ENCODE measurements around the gene TCEANC2.

The TCEANC2 gene

DNA sequence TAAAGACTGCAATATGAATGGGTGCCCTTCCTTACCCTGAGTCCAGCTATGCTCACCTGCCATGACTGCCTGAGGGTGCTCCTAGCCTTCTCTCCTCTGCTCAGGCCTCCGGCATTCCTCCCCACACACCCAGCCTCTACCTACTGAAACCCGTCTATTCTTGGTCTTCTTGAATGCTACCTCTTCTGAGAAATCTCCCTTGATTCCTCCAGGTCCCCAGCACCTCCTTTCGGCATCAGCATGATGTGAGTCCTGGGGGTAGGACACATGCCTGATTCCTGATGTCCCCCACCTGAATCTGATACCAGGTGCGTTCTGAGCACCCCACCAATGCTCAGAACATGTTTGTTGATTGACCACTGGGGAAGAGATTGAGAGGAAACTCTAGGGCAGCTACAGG is 44.0 kb upstream of the TCEANC2 start:
- no peaks in the 10 kb centered on the region for H3K4me1 Mint-ChIP-seq
- TF ChIP-seq, protein P1, sequence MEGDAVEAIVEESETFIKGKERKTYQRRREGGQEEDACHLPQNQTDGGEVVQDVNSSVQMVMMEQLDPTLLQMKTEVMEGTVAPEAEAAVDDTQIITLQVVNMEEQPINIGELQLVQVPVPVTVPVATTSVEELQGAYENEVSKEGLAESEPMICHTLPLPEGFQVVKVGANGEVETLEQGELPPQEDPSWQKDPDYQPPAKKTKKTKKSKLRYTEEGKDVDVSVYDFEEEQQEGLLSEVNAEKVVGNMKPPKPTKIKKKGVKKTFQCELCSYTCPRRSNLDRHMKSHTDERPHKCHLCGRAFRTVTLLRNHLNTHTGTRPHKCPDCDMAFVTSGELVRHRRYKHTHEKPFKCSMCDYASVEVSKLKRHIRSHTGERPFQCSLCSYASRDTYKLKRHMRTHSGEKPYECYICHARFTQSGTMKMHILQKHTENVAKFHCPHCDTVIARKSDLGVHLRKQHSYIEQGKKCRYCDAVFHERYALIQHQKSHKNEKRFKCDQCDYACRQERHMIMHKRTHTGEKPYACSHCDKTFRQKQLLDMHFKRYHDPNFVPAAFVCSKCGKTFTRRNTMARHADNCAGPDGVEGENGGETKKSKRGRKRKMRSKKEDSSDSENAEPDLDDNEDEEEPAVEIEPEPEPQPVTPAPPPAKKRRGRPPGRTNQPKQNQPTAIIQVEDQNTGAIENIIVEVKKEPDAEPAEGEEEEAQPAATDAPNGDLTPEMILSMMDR (IDR thresholded peaks at IDR 0.05; ENCODE audit: unreplicated experiment in 3 of 3), result no peak
- H3K4me3 Mint-ChIP-seq, result no peak overlapping the region

DNA sequence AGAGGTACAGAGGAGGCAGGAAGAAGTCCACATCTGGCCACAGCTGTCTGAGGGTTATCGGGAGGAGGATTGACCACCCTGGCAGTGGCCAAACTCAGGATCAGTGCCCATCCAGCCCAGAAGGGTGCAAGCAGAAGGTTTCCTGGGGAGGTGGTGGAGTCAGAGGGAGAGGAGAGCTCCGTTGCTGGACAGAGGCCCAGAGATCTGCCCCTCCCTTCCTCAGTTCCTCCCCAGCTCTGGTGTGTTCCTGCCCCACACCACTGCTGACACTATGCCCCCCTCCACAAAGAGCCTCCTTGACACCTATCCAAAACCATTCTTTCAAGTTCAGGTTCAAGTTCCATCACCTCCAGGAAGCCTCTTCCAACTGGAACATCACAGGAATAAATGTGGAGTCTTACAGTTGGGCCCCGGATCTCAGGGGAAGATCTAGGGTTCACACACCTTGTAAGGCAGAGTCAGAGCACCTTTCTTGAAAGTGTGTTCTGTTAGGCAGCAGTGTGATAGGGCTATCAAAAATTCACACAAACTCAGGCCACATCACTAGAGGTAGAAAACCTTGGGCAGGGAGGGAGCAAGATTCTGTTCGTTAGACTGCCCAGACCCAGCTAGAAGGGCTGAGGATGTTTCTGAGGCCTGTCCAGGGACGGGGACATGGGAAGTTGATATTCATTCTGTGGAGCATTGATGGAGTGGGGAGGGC is 42.8 kb upstream of the TCEANC2 start:
- H3K4me3 Mint-ChIP-seq, result no peak overlapping the region
- TF ChIP-seq, protein P1 (IDR thresholded peaks at IDR 0.05; ENCODE audit: unreplicated experiment in 3 of 3), result no peak
- H3K27me3 Mint-ChIP-seq (ENCODE audit: low read depth), result peaks cover 30% of the 10 kb centered on the region
- H3K27ac Mint-ChIP-seq, result no peak overlapping the region
- H3K4me1 Mint-ChIP-seq, result no peaks in the 10 kb centered on the region
- no peaks in the 10 kb centered on the region for H3K9me3 Mint-ChIP-seq
- H3K36me3 Mint-ChIP-seq (ENCODE audit: low read depth), result no peaks in the 10 kb centered on the region

More for the DNA sequence above, 44.0 kb upstream of the TCEANC2 start:
- H3K36me3 Mint-ChIP-seq (ENCODE audit: low read depth), result no peaks in the 10 kb centered on the region
- H3K27ac Mint-ChIP-seq, result no peak overlapping the region
- no peaks in the 10 kb centered on the region for H3K9me3 Mint-ChIP-seq
- peaks cover 30% of the 10 kb centered on the region for H3K27me3 Mint-ChIP-seq (ENCODE audit: low read depth)

DNA sequence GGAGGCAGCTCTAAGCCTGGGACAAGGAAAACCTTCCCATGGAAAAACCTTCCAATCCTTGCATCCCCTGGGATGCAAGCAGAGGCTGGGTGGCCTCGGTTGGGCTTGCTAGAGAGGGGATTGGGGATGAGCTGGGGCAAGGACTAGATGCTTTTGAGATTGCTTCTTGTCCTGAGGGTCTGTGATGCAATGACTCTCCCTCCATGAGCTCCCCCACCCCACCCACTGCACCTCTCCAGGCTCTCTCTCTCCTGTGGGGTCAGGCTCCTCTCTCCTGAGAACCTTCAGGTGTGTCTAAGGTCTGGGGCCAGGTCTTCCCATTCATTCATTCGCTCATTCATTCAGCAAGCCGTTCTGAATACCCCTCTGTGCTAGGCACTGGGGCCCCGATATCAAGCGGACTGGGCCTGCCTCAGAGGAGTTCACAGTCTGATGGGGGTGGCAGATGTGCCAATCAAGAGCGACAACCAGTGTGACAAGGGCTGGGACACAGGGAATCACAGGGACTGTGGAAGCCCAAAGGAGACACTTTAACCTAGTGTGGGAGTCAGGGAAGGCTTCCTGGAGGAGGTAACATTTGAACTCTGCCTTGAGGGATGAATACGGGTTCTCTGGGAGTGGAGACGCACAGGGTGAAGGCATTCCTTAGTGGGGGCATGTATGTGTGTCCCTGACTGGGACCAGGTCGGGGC is 41.9 kb upstream of the TCEANC2 start:
- H3K4me3 Mint-ChIP-seq, result no peak overlapping the region
- no peaks in the 10 kb centered on the region for H3K36me3 Mint-ChIP-seq (ENCODE audit: low read depth)
- H3K27me3 Mint-ChIP-seq (ENCODE audit: low read depth), result peaks cover 30% of the 10 kb centered on the region
- H3K9me3 Mint-ChIP-seq, result no peaks in the 10 kb centered on the region
- H3K4me1 Mint-ChIP-seq, result no peaks in the 10 kb centered on the region
- TF ChIP-seq, protein P1 (IDR thresholded peaks at IDR 0.05; ENCODE audit: unreplicated experiment in 3 of 3), result no peak
- no peak overlapping the region for H3K27ac Mint-ChIP-seq

DNA sequence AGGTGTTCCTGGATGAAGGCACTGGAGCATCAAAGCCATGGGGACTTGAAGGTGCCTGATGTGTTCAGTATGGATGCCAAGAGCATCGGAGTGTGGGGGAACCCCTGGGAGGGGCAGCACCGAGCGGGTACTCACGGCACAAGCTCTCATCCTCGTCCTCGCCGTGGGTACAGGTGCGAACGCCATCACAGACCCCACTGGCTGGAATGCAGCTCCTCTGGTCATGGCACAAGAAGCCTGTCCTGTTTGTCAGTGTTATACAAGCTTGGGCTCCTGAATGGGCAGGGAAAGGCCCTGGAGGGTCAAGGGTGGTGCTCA is 41.4 kb upstream of the TCEANC2 start:
- H3K27me3 Mint-ChIP-seq (ENCODE audit: low read depth), result peaks cover 32% of the 10 kb centered on the region
- H3K4me3 Mint-ChIP-seq, result no peak overlapping the region
- H3K36me3 Mint-ChIP-seq (ENCODE audit: low read depth), result no peaks in the 10 kb centered on the region
- H3K27ac Mint-ChIP-seq, result no peak overlapping the region
- no peaks in the 10 kb centered on the region for H3K9me3 Mint-ChIP-seq
- no peaks in the 10 kb centered on the region for H3K4me1 Mint-ChIP-seq
- TF ChIP-seq, protein P1 (IDR thresholded peaks at IDR 0.05; ENCODE audit: unreplicated experiment in 3 of 3), result no peak

DNA sequence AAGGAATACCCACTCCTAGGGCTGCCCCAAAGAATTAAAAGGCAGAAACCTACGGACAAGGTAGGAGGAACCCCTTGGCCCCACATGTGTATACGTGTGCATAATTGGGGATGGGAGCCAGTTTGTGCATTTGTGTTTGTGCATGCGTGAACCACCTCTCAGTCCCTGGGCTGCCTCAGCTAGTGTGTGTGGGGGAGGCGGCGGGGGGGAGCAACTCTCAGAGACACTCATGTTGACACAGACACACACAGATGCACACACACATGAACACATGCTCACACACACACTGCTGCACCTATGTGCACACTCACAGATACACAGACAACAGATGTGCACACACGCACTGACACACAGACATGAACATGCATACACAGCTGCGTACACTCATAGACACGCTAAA is 40.5 kb upstream of the TCEANC2 start:
- Mint-ChIP-seq H3K4me1 (no peaks in the 10 kb centered on the region), H3K4me3 (no peak overlapping the region), H3K9me3 (no peaks in the 10 kb centered on the region), H3K36me3 (ENCODE audit: low read depth) (no peaks in the 10 kb centered on the region), H3K27me3 (ENCODE audit: low read depth) (peaks cover 34% of the 10 kb centered on the region), H3K27ac (peak overlapping the region in 1 of 3 experiments; percentile 8)
- TF ChIP-seq, protein P1 (IDR thresholded peaks at IDR 0.05; ENCODE audit: unreplicated experiment in 3 of 3), result no peak

All from nephron (organoid).